ENCODE results near the gene MTF1. TPM values are rescaled to one million over a fixed set of nuclear protein-coding genes. Genes with fewer than 3 reads are reported as not detected.
"Not testable (repeated sequence)": the region's sequence is repeated elsewhere in the genome, so short reads cannot be mapped to it uniquely, and the experiment has no call there.

Gene MTF1
- total and polyA plus RNA-seq, 4 experiments from 2014 or later, result 12.4 to 32.5 (median 25.8) TPM

DNA sequence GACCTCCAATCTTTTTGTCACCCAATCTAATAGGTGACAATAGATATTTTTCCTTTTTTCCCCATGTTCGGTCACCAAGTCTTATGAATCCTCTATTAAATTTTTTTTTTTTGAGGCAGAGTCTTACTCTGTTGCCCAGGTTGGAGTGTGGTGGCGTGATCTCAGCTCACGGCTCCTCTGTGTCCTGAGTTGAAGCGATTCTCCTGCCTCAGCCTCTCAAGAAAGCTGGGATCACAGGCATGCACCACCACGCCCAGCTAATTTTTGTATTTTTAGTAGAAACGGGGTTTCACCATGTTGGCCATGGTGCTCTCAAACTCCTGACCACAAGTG, 42.5 kb upstream of the MTF1 start:
- CTCF ChIA-PET (ENCODE audit: partially characterized antibody), result no interaction called here

DNA sequence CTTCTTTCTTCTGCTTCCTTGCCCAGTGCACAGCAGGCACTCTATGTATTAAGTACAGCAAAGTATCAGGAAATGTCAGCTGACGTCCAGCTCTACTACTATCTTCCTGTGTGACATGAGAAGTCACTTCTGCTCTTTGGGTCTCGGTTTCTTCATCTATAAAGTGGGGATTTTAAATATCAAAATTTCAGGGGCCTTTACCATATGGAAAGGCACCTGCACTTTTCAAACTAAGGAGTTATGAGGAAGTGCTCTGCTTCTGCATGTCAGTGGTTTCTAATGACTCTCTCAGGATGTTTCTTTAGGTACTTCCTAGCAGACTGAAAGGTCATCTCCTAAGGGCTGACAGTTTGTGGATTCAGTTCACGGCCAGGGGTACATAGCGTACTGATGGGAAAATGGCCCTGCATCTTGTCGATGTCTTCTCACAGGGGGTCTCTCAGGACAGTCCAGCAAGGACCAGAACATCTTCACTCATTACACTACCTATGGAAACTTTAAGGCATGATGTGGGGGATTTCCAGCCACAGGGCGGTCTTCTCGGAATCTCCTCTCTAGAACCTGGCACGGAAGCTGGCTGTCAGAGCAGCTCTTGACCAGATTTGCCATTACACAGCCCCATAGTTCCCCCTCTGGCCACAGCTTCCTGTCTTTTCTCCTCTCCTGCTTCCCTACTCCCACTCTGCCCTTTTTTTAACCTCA, 42.0 kb upstream of the MTF1 start:
- no peaks in the 10 kb centered on the region for H3K27me3 ChIP-seq (ENCODE audit: insufficient read depth, low read length)
- Mint-ChIP-seq H3K4me3 (no peak overlapping the region), H3K27ac (peak overlapping the region; percentile 21 to 70 (median 42)), H3K4me1 (peaks cover 0 to 9% (median 2%) of the 10 kb centered on the region in 4 donors), H3K36me3 (peaks cover 10 to 11% of the 10 kb centered on the region in 2 donors), H3K27me3 (no peaks in the 10 kb centered on the region), H3K9me3 (peaks cover 0 to 7% (median 1%) of the 10 kb centered on the region in 8 donors)
- ChIA-PET POLR2A (ENCODE audit: partially characterized antibody) (no interaction called here), CTCF (ENCODE audit: partially characterized antibody) (no interaction called here)
- H3K27ac ChIP-seq (ENCODE audit: low read depth, low read length), result no peak overlapping the region
- H3K4me3 ChIP-seq (ENCODE audit: low read length in 2 of 2), result no peak overlapping the region
- H3K36me3 ChIP-seq (ENCODE audit: insufficient read depth, low read length), result no peaks in the 10 kb centered on the region
- DNase-seq, result no peak
- no peaks in the 10 kb centered on the region for H3K4me1 ChIP-seq (ENCODE audit: insufficient read depth, low read length)
- intact Hi-C loops (cut with micrococcal nuclease), result no loop called here
- H3K9me3 ChIP-seq (ENCODE audit: control insufficient read depth in 1 of 2, low read length in 2 of 2), result no peaks in the 10 kb centered on the region

More for the DNA sequence above, 42.5 kb upstream of the MTF1 start:
- no peaks in the 10 kb centered on the region for H3K9me3 ChIP-seq (ENCODE audit: control insufficient read depth in 1 of 2, low read length in 2 of 2)
- no peak for DNase-seq
- H3K36me3 ChIP-seq (ENCODE audit: insufficient read depth, low read length), result no peaks in the 10 kb centered on the region
- H3K4me1 ChIP-seq (ENCODE audit: insufficient read depth, low read length), result no peaks in the 10 kb centered on the region
- POLR2A ChIA-PET (ENCODE audit: partially characterized antibody), result interaction anchor here (1.0 kb wide), 1 partner anchor 14 kb away, joined by 3 read pairs; no protein-coding TSS in a partner anchor
- intact Hi-C loops (cut with micrococcal nuclease), result no loop called here
- Mint-ChIP-seq H3K27ac (peak overlapping the region in 5 of 7 donors; percentile 36 to 77 (median 69)), H3K36me3 (peaks cover 12 to 13% of the 10 kb centered on the region in 2 donors), H3K9me3 (peaks cover 0 to 10% (median 3%) of the 10 kb centered on the region in 8 donors), H3K4me1 (peaks cover 0 to 9% (median 2%) of the 10 kb centered on the region in 4 donors), H3K4me3 (no peak overlapping the region), H3K27me3 (no peaks in the 10 kb centered on the region)
- H3K27me3 ChIP-seq (ENCODE audit: insufficient read depth, low read length), result no peaks in the 10 kb centered on the region
- H3K27ac ChIP-seq (ENCODE audit: low read depth, low read length), result no peak overlapping the region
- H3K4me3 ChIP-seq (ENCODE audit: low read length in 2 of 2), result no peak overlapping the region

DNA sequence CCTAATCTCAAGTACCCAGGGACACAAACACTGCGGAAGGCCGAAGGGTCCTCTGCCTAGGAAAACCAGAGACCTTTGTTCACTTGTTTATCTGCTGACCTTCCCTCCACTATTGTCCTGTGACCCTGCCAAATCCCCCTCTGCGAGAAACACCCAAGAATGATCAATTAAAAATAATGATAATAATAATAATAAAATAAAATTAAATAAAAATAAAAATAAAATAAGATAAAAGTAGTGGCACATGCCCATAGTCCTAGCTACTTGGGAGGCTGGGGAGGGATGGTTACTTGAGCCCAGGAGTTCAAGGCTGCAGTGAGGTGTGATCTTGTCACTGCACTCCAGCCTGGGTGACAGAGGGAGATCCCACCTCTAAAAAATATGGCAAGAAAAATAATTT, 38.2 kb upstream of the MTF1 start:
- H3K27ac Mint-ChIP-seq; H3K27me3 ChIP-seq (ENCODE audit: insufficient read depth, low read length); H3K4me1 ChIP-seq (ENCODE audit: insufficient read depth, low read length); H3K36me3 ChIP-seq (ENCODE audit: insufficient read depth, low read length); H3K9me3 Mint-ChIP-seq; H3K4me3 Mint-ChIP-seq; H3K4me3 ChIP-seq (ENCODE audit: low read length in 2 of 2); H3K27ac ChIP-seq (ENCODE audit: low read depth, low read length); H3K9me3 ChIP-seq (ENCODE audit: control insufficient read depth in 1 of 2, low read length in 2 of 2); CTCF ChIA-PET (ENCODE audit: partially characterized antibody); intact Hi-C loops (cut with micrococcal nuclease); POLR2A ChIA-PET (ENCODE audit: partially characterized antibody); H3K27me3 Mint-ChIP-seq; H3K4me1 Mint-ChIP-seq; DNase-seq: not testable (repeated sequence)
- H3K36me3 Mint-ChIP-seq, result peaks cover 12 to 20% of the 10 kb centered on the region in 2 donors

DNA sequence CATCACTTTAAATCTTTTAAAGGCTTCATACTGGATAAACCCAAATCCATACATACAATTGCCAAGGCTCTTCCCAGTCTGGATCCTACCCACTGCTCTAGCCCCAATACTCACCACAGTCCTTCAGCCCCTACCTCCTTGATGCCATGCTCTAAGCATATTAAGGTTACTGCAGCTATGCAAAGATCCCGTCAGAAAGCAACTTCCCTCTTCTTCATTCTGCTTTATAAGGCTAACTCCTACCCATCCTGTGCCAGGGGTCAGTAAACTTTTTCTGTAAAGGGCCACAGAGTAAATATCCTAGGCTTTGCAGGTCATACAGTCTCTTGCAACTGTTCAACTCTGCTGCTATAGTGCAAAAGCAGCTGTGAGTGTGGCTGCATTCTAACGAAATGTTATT, 34.3 kb upstream of the MTF1 start:
- no peak for DNase-seq
- no peaks in the 10 kb centered on the region for H3K27me3 ChIP-seq (ENCODE audit: insufficient read depth, low read length)
- CTCF ChIA-PET (ENCODE audit: partially characterized antibody), result interaction anchor here (1.7 kb wide), 1 partner anchor 37 kb away, joined by 4 read pairs; no protein-coding TSS in a partner anchor
- H3K4me3 Mint-ChIP-seq, result no peak overlapping the region
- intact Hi-C loops (cut with micrococcal nuclease), result loop anchor here (5.0 kb wide), 1 partner anchor 944 kb away; no protein-coding TSS in a partner anchor
- POLR2A ChIA-PET (ENCODE audit: partially characterized antibody), result no interaction called here
- H3K36me3 ChIP-seq (ENCODE audit: insufficient read depth, low read length), result peaks cover 14% of the 10 kb centered on the region
- H3K27me3 Mint-ChIP-seq, result no peaks in the 10 kb centered on the region
- H3K9me3 Mint-ChIP-seq, result peaks cover 0 to 3% (median 0%) of the 10 kb centered on the region in 8 donors
- no peaks in the 10 kb centered on the region for H3K9me3 ChIP-seq (ENCODE audit: control insufficient read depth in 1 of 2, low read length in 2 of 2)
- H3K27ac Mint-ChIP-seq, result peak overlapping the region in 2 of 7 donors; percentile 7 to 55
- H3K27ac ChIP-seq (ENCODE audit: low read depth, low read length), result no peak overlapping the region
- H3K36me3 Mint-ChIP-seq, result peaks cover 16 to 27% of the 10 kb centered on the region in 2 donors
- H3K4me1 Mint-ChIP-seq, result peaks cover 2 to 5% (median 4%) of the 10 kb centered on the region in 4 donors
- no peaks in the 10 kb centered on the region for H3K4me1 ChIP-seq (ENCODE audit: insufficient read depth, low read length)
- H3K4me3 ChIP-seq (ENCODE audit: low read length in 2 of 2), result no peak overlapping the region

DNA sequence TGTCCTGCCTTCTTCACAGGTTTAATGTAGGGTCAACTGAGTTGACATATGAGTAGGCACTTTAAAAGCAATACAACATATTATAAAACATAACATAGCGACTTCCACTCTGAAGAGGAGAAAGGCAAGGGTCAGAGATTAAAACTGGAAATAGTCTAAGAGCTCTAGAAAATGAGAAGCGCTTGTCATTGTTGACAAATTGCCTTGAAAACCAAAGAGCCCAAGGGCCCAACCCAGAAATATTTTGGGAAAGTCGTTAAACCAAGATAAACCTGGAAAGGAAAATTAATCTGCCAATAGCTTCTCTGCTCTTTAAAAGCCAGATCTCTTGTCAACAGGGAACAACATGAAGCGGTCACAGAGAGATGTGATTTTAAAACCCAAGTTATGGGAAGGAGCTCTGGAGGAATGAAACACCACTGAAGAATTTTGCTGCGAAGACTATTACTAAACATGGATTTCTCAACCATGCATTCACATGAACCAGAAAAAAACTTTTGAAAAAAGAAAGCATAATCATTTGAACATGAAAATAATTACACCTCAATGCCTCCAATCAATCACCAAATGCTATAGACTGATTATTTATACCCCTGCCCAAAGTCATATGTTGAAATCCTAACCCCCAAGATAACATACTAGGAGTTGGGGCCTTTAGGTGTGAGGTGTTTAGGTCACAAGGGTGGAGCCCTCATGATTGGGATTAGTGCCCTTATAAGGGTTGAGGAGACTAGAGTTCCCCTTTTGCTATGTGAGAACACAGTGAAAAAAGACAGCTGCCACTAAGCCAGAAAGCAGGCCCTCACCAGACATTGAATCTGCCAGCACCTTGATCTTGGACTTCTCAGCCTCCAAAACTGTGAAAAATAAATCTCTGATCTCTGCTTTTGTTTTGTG, 33.0 kb upstream of the MTF1 start:
- Mint-ChIP-seq H3K27ac (peak overlapping the region in 3 of 7 donors; percentile 37 to 63 (median 45)), H3K4me1 (peaks cover 2 to 5% (median 4%) of the 10 kb centered on the region in 4 donors), H3K27me3 (no peaks in the 10 kb centered on the region), H3K9me3 (peaks cover 0 to 3% (median 0%) of the 10 kb centered on the region in 8 donors), H3K4me3 (no peak overlapping the region), H3K36me3 (peaks cover 29 to 36% of the 10 kb centered on the region in 2 donors)
- no peaks in the 10 kb centered on the region for H3K27me3 ChIP-seq (ENCODE audit: insufficient read depth, low read length)
- H3K36me3 ChIP-seq (ENCODE audit: insufficient read depth, low read length), result peaks cover 25% of the 10 kb centered on the region
- DNase-seq, result no peak
- CTCF ChIA-PET (ENCODE audit: partially characterized antibody), result interaction anchor here (0.7 to 3.7 kb wide), 4 partner anchors 9 to 127 kb away, joined by 4 to 19 read pairs (median 4); partner anchors contain the start of gene MTF1
- POLR2A ChIA-PET (ENCODE audit: partially characterized antibody), result no interaction called here
- intact Hi-C loops (cut with micrococcal nuclease), result loop anchor here (5.0 kb wide), 1 partner anchor 945 kb away; no protein-coding TSS in a partner anchor
- H3K4me3 ChIP-seq (ENCODE audit: low read length in 2 of 2), result no peak overlapping the region
- H3K27ac ChIP-seq (ENCODE audit: low read depth, low read length), result no peak overlapping the region
- no peaks in the 10 kb centered on the region for H3K9me3 ChIP-seq (ENCODE audit: control insufficient read depth in 1 of 2, low read length in 2 of 2)
- no peaks in the 10 kb centered on the region for H3K4me1 ChIP-seq (ENCODE audit: insufficient read depth, low read length)

DNA sequence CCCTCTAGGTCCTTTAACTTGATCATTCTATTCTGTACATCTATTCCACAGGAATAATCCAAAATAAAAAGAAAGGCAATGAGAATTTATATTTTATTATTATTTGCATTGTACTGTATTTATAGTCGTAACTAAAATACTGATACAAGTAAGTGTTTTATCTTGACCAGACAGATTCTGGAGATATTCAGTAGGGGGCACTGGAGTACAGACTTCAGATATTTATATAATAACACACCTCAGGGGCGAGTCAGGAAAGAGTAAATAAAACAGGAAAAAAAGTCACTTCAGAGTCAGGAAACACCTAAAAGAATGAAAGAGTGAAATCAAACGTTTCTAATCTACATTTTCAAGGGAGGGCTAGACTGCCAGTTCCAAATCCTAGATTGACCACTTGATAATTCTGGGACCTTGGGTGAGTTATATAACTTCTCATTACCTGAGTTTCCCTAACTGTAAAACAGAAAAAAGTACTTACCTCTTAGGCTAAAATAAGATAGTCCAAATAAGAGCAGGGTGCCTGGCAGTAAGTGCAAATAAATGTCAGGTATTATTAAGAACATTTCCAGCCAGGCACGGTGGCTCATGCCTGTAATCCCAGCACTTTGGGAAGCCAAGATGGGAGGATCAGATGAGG, 31.1 kb upstream of the MTF1 start:
- Histone ChIP-seq H3K36me3 (ENCODE audit: insufficient read depth, low read length) (peaks cover 39% of the 10 kb centered on the region), H3K27ac (ENCODE audit: low read depth, low read length) (no peak overlapping the region), H3K9me3 (ENCODE audit: control insufficient read depth in 1 of 2, low read length in 2 of 2) (no peaks in the 10 kb centered on the region), H3K27me3 (ENCODE audit: insufficient read depth, low read length) (no peaks in the 10 kb centered on the region), H3K4me3 (ENCODE audit: low read length in 2 of 2) (no peak overlapping the region), H3K4me1 (ENCODE audit: insufficient read depth, low read length) (no peaks in the 10 kb centered on the region)
- Mint-ChIP-seq H3K36me3 (peaks cover 45 to 53% of the 10 kb centered on the region in 2 donors), H3K4me1 (peaks cover 2 to 5% (median 4%) of the 10 kb centered on the region in 4 donors), H3K27ac (peak overlapping the region in 6 of 7 donors; percentile 4 to 66 (median 42)), H3K9me3 (peaks cover 0 to 3% (median 0%) of the 10 kb centered on the region in 8 donors), H3K4me3 (no peak overlapping the region), H3K27me3 (no peaks in the 10 kb centered on the region)
- ChIA-PET CTCF (ENCODE audit: partially characterized antibody) (interaction anchor here (0.6 to 3.7 kb wide), 5 partner anchors 9 to 181 kb away, joined by 3 to 19 read pairs (median 4); no protein-coding TSS in a partner anchor), POLR2A (ENCODE audit: partially characterized antibody) (no interaction called here)
- intact Hi-C loops (cut with micrococcal nuclease), result loop anchor here (1.0 to 5.0 kb wide), 2 partner anchors 100 to 947 kb away; partner anchors contain the start of gene SF3A3
- peak in 4 of 5 donors; percentile 30 to 39 (median 36) for DNase-seq
